Ovary (tissue), 9 donors: ENCODE measurements around the gene ECHDC3. TPM values are rescaled to one million over a fixed set of nuclear protein-coding genes. Genes with fewer than 3 reads are reported as not detected.
A peak's percentile ranks its signal among the peaks of the same experiment; 100 is the strongest.

ENCODE experiments used
- DNase-seq, 5 donors: peaks; one replicate each; pipeline ENCODE4 v3.0.0-alpha.2; 2019 to 2020
- H3K27ac ChIP-seq, 2 donors: fragments of 200-600 bp; one replicate each; pipeline versions ENCODE4 v1.5.1 to v1.8.0; 2019 to 2022
- H3K27me3 ChIP-seq: fragments of 200-600 bp; one replicate; pipeline ENCODE4 v1.8.0; 2022
- H3K36me3 ChIP-seq: fragments of 200-600 bp; sonication (generic); one replicate; pipeline ENCODE4 v1.5.1; 2019
- H3K4me1 ChIP-seq: one replicate; pipeline ENCODE4 v1.8.1; 2013; ENCODE audit warnings: mild to moderate bottlenecking, moderate library complexity; ENCODE audit not compliant: insufficient read depth
- H3K4me3 ChIP-seq: fragments of 200-600 bp; sonication (generic); one replicate; pipeline ENCODE4 v1.5.1; 2017
- H3K9me3 ChIP-seq, 2 donors: fragments of 200-600 bp in 1 of 2; sonication (generic) in 1 of 2; one replicate each; pipeline versions ENCODE4 v1.5.1 to v1.8.1; 2013 to 2019; ENCODE audit warnings: mild to moderate bottlenecking in 1 of 2, moderate library complexity in 1 of 2
- CTCF ChIP-seq, 3 donors: fragments of 450-650 bp in 2 of 3; fragments of 200-600 bp in 1 of 3; IDR thresholded peaks; one replicate each; pipeline versions ENCODE4 v1.5.1 to v1.8.0; 2016 to 2022; ENCODE audit warnings: antibody characterized with exemption in 3 of 3, mild to moderate bottlenecking in 1 of 3
- EP300 ChIP-seq: sonication (generic); formaldehyde crosslinking; IDR thresholded peaks from one replicate; pipeline ENCODE4 v1.6.1; 2017; ENCODE audit warnings: antibody characterized with exemption
- POLR2A ChIP-seq: fragments of 450-650 bp; IDR thresholded peaks from one replicate; pipeline ENCODE4 v1.6.1; 2017; ENCODE audit warnings: antibody characterized with exemption, mild to moderate bottlenecking, moderate library complexity
- WGBS, 3 donors: extraction: QIAGEN DNeasy Blood & Tissue Kit in 1 of 3; methylation state at CpG; one replicate each; pipeline versions ENCODE4 v1.1.5 to v1.1.7; 2013 to 2017; 5-methylcytosine and 5-hydroxymethylcytosine counted together
- intact Hi-C, 4 donors: fragments of 100-400 bp; cut with DNase I; formaldehyde crosslinking; loops; one replicate each; pipeline versions ENCODE4 v1.11.0 to v1.15.1; 2022 to 2023
- polyA plus RNA-seq, 2 donors: library from polyadenylated mRNA; stranded (reverse); fragments of 200-250 nt in 1 of 2; fragments of 350-450 nt in 1 of 2; fragmentation: Illumina TruSeq in 1 of 2; extraction: RNeasy Lipid Tissue Mini Kit (QIAGEN cat#74804) in 1 of 2; gene quantifications; one replicate each; pipeline ENCODE4 v1.2.3, GENCODE V29; 2013 to 2014
- total RNA-seq, 7 donors: library from RNA; depleted of rRNA in 2 of 7; stranded (reverse); fragments of >200 nt in 2 of 7; fragmentation: NEBNext Ultra II Directional in 3 of 7; extraction: Animal tissue kit (Norgen Biotek cat#: 25700) in 3 of 7; gene quantifications; one replicate each; pipeline versions ENCODE4 v1.1.0 to v1.2.4, GENCODE V29; 2016 to 2023
- donor health status: DM: no; HTN: no; CAD: no; lungs with moderate emphysema.
- donor health status: DM: no; HTN: no; CAD: no.
- donor health status: Bipolar disorder and iron deficiency.
- donor health status: DM: yes; HTN: yes; CAD: no.
- donor health status: DM: no; HTN: no; CAD: no.
- donor health status: DM: yes; HTN: yes; CAD: no.

The ECHDC3 gene
- total and polyA plus RNA-seq, 9 donors = 13.1 to 33.2 (median 17.8) TPM

DNA sequence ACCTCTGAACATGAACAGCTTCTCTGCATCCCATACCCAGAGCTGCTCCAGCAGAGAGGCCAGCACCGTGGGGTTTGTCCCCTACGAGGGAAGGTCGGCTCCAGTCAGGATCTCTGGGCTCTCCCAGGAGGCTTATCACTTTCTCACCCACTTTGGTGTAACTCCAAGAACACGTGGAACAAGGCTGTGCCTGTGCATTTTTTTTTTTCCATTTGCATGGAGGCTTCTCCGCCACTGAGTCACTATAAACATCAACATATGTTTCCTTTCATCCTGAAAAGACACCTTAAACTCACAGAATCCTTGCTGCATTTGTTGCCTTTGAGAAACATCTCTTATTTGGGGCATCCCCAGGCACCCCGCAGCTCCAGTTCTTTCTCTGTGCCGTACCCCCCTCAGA lies 29.4 kb upstream of the ECHDC3 start:
- TF ChIP-seq POLR2A = no peak
- TF ChIP-seq CTCF (IDR thresholded peaks at IDR 0.05) = no peak
- TF ChIP-seq EP300 = no peak
- DNase-seq = no peak
- intact Hi-C loops = no loop called here
- no peaks in the 10 kb centered on the region for H3K9me3 ChIP-seq
- no peak overlapping the region for H3K4me3 ChIP-seq
- H3K36me3 ChIP-seq = no peaks in the 10 kb centered on the region
- H3K4me1 ChIP-seq = peaks cover 2% of the 10 kb centered on the region
- 16 to 23% (median 22%) methylated on average over 7 of the region's 7 CpGs for WGBS, 3 donors
- no peak overlapping the region for H3K27ac ChIP-seq
- H3K27me3 ChIP-seq = no peaks in the 10 kb centered on the region

DNA sequence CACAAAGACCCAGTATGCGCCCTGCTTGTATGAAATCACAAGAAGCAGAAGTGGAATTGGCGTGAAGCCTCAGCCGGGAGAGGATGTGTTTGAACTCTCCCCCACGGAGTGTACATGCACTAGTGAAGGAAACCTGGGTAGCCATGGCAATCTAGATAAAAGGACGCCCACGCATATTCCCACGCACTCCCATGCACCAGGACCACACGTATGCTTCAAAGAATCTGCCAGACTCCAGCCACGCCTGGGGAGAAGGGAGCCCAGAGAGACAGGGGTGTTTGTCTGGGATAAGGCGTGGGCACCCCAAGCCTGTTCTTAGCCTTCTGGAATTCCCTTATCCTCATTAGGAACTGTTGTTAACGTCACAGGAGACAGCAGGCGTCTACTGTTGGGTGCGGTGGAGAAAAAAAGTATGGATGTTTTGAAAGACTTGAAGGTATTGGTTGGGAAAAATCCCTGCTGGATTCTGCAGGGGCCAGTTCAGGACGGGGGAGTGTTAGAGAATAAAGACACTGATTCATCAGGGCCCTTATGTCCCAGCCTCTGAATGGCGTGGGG lies 28.9 kb upstream of the ECHDC3 start:
- TF ChIP-seq POLR2A = no peak
- TF ChIP-seq EP300 = no peak
- TF ChIP-seq CTCF (IDR thresholded peaks at IDR 0.05) = no peak
- no peak overlapping the region for H3K27ac ChIP-seq
- DNase-seq = peak; percentile 42 to 79 (median 67)
- peaks cover 2% of the 10 kb centered on the region for H3K4me1 ChIP-seq
- no peaks in the 10 kb centered on the region for H3K27me3 ChIP-seq
- intact Hi-C loops = no loop called here
- 2 to 10% (median 7%) methylated on average over 15 of the region's 15 CpGs for WGBS, 3 donors
- no peaks in the 10 kb centered on the region for H3K36me3 ChIP-seq
- H3K9me3 ChIP-seq = no peaks in the 10 kb centered on the region
- no peak overlapping the region for H3K4me3 ChIP-seq

GRCh38 chr10:11713963-11714362 lies 28.2 kb upstream of the ECHDC3 start:
- DNase-seq = peak in 1 of 5 donors; percentile 34
- 56 to 61% (median 60%) methylated on average over 10 of the region's 10 CpGs for WGBS, 3 donors
- Histone ChIP-seq H3K9me3 (no peaks in the 10 kb centered on the region), H3K4me1 (peaks cover 2% of the 10 kb centered on the region), H3K36me3 (no peaks in the 10 kb centered on the region), H3K27ac (no peak overlapping the region), H3K27me3 (no peaks in the 10 kb centered on the region), H3K4me3 (no peak overlapping the region)
- no peak for TF ChIP-seq POLR2A
- TF ChIP-seq EP300 = no peak
- TF ChIP-seq CTCF (IDR thresholded peaks at IDR 0.05) = no peak
- intact Hi-C loops = no loop called here

- intact Hi-C loops = no loop called here
- WGBS, 3 donors = 91 to 95% (median 92%) methylated on average over 9 of the region's 9 CpGs
Observed at GRCh38 chr10:11714750-11715365, 27.3 kb upstream of the ECHDC3 start.

More at GRCh38 chr10:11714750-11715365, 27.3 kb upstream of the ECHDC3 start:
- H3K27me3 ChIP-seq = no peaks in the 10 kb centered on the region
- H3K36me3 ChIP-seq = no peaks in the 10 kb centered on the region
- peaks cover 2% of the 10 kb centered on the region for H3K4me1 ChIP-seq
- no peak overlapping the region for H3K4me3 ChIP-seq
- no peak for DNase-seq
- no peaks in the 10 kb centered on the region for H3K9me3 ChIP-seq
- TF ChIP-seq EP300 = no peak
- no peak for TF ChIP-seq CTCF (IDR thresholded peaks at IDR 0.05)
- TF ChIP-seq POLR2A = no peak
- H3K27ac ChIP-seq = no peak overlapping the region
